ENCODE measurements around the gene MTX1. TPM values are rescaled to one million over a fixed set of nuclear protein-coding genes. Genes with fewer than 3 reads are reported as not detected.
"Not testable (repeated sequence)": the region's sequence is repeated elsewhere in the genome, so short reads cannot be mapped to it uniquely, and the experiment has no call there.

MTX1 gene
- total RNA-seq, 6 experiments from 2014 or later = 49.8 to 55.4 (median 51.5) TPM

DNA sequence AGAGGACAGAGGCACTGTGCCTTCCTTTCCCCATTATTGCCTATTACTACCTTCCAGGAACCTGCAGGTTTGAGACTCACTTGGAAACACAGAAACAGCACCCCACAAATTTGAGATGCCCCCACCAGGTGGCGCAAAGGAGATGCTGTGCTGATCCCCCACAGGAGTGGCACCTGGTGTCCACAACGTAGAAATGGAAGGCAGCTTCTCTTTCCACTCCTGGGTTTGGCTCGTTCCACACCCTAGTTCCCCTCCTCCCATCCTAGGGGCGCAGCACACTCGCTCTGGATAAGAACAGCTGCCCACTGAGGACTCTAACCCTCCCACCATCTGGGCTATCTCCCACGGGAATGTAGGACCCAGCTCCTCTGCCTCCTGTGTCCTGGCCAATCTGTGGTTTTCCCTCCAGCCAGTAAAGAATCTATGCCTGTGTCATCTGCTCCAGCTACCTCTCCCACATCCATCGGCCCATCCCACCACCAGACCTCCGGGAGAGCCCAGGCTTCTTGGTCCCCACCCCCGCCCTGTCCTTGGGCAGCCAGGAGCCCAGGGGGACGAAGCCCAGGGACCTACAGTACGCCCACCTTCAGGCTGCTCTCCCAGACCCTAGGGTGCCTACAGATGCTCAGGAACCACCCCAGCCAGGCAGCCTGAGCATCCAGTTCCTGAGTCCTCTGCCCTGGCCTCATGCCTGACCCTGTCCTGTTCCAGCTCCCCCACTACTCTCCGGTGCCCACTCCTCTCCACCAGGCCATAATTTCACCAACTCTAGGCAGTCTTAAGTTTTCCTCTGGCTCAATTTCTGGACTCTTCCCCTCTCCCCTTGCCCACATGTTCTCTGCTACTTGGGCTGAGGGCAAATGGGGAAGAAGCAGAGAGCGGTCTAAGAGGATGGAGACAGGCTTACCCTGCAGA is 1.3 kb upstream of the MTX1 start:
- peak; percentile 78 for DNase-seq
- TF ChIP-seq, protein P1, sequence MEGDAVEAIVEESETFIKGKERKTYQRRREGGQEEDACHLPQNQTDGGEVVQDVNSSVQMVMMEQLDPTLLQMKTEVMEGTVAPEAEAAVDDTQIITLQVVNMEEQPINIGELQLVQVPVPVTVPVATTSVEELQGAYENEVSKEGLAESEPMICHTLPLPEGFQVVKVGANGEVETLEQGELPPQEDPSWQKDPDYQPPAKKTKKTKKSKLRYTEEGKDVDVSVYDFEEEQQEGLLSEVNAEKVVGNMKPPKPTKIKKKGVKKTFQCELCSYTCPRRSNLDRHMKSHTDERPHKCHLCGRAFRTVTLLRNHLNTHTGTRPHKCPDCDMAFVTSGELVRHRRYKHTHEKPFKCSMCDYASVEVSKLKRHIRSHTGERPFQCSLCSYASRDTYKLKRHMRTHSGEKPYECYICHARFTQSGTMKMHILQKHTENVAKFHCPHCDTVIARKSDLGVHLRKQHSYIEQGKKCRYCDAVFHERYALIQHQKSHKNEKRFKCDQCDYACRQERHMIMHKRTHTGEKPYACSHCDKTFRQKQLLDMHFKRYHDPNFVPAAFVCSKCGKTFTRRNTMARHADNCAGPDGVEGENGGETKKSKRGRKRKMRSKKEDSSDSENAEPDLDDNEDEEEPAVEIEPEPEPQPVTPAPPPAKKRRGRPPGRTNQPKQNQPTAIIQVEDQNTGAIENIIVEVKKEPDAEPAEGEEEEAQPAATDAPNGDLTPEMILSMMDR (IDR thresholded peaks at IDR 0.05) = peak; percentile 94
- Mint-ChIP-seq H3K27ac (peak overlapping the region; percentile 99), H3K9me3 (no peaks in the 10 kb centered on the region), H3K4me3 (peak overlapping the region; percentile 94), H3K4me1 (ENCODE audit: low read depth) (peaks cover 35% of the 10 kb centered on the region), H3K36me3 (ENCODE audit: low read depth) (peaks cover 5% of the 10 kb centered on the region), H3K27me3 (ENCODE audit: insufficient read depth) (no peaks in the 10 kb centered on the region; the same call in 1 of the 2 replicates)

DNA sequence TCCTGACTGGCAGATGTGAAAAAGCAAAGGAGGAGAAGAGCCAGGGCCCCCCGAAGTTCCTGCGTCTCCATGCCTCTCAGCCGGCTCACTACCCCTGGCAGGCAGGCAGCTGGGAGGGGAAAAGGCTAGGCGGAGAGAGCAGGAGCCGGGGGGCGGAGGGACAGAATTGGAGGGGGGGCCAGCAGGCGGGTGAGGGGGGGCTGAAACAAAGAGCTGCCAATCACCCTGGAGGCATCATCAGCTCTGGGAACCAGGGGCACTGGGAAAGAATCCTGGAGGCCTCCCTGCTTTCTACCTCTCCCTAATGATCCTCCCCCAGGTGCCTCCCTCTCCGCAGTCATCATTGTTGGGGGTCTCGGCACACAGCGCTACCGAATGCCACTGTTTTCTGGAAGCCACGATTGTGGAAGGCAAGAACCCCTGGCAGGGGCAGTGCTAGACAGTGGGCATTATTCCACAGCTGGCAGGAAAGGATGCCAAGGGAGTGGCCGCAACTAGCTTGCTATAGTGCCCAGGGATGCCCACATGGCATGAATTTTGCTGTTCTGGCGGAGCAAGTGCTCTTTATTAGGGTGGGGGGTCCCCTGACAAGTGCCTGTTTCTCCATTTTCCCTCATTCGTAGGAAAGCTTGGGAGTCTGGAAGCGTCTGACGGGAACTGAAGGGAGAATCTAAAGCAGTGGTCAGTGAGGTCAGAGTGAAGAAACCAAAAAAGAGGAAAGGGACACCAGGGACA is 522 bp upstream of the MTX1 start, which contains the start of gene THBS3:
Gene THBS3 (minus strand): TSS at position 92 of the 735 bp plus-strand sequence. CDS start 21 bp downstream, at position 71.
- Mint-ChIP-seq H3K9me3 (no peaks in the 10 kb centered on the region), H3K4me3 (peak within 1 kb of the TSS; percentile 94), H3K4me1 (ENCODE audit: low read depth) (peaks cover 35% of the 10 kb centered on the region), H3K36me3 (ENCODE audit: low read depth) (peaks cover 5% of the 10 kb centered on the region), H3K27me3 (ENCODE audit: insufficient read depth) (no peaks in the 10 kb centered on the region; the same call in 1 of the 2 replicates), H3K27ac (peak within 1 kb of the TSS; percentile 99)
- no peak for DNase-seq
- TF ChIP-seq, protein P1 (IDR thresholded peaks at IDR 0.05) = no peak

DNA sequence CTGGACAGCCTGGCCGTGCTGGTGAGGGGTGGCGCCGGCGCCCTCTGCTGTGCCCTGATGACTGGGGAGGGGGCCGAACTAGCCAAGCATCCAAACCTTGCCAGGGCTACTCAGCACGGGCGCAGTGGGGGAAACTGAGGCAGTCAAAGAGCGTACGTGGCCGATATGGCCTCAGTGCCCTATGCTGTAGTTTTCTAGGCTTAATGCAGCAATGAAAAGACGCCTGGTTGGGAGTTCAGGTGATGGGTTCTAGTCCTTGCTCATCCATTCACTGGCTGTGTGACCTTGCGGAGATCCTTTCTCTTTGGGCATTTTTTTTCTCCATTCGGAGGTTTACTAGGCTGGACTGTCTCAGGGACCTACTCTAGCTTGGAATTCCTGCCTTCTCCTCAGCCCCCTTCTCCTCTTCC is 822 bp downstream of the MTX1 start:
- Mint-ChIP-seq H3K27me3 (ENCODE audit: insufficient read depth) (no peaks in the 10 kb centered on the region; the same call in 1 of the 2 replicates), H3K4me3 (peak overlapping the region; percentile 94), H3K4me1 (ENCODE audit: low read depth) (peaks cover 35% of the 10 kb centered on the region), H3K36me3 (ENCODE audit: low read depth) (peaks cover 4% of the 10 kb centered on the region; the same call in 1 of the 2 replicates), H3K9me3 (no peaks in the 10 kb centered on the region), H3K27ac (peak overlapping the region; percentile 99)
- no peak for DNase-seq
- TF ChIP-seq, protein P1 (IDR thresholded peaks at IDR 0.05) = no peak

DNA sequence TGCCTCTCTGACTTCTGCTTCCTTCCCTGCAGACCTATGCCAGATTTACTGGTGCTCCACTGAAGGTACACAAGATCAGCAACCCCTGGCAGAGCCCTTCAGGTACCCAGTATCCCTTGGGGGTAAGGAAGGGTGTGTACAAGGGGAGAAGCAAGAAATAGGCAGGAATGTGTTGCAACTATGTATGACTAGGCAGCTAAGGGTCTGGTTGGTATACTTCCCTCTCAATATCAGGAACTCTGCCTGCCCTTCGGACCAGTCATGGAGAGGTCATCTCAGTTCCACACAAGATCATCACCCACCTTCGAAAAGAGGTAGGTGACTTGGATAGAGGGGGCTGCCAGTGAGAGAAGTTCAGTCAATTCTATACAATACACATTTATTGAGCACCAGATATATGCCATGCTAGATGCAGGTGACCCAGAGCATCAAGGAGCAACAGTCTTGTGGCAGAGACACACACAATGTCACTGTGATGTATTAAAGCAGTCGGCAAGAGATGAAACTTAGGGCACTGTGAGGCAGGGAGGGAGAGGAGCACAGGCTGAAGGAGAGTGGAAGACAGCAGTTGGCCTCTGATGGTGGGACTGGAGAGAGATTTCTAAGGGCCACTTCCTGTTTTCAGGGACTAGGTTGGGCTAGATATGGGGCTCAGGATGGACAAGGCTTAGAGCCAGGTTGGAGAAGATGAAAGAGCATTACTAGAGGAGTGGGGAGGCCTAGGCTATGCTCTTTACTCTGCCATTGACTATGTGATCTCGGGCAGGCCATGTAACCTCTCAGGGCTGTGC is 2.0 kb downstream of the MTX1 start:
- Mint-ChIP-seq H3K27ac (peak overlapping the region; percentile 99), H3K9me3 (no peaks in the 10 kb centered on the region), H3K4me3 (peak overlapping the region; percentile 94; the same call in 1 of the 2 replicates), H3K36me3 (ENCODE audit: low read depth) (peaks cover 4% of the 10 kb centered on the region; the same call in 1 of the 2 replicates), H3K4me1 (ENCODE audit: low read depth) (peaks cover 35% of the 10 kb centered on the region), H3K27me3 (ENCODE audit: insufficient read depth) (no peaks in the 10 kb centered on the region; the same call in 1 of the 2 replicates)
- no peak for DNase-seq
- TF ChIP-seq, protein P1 (IDR thresholded peaks at IDR 0.05) = no peak

DNA sequence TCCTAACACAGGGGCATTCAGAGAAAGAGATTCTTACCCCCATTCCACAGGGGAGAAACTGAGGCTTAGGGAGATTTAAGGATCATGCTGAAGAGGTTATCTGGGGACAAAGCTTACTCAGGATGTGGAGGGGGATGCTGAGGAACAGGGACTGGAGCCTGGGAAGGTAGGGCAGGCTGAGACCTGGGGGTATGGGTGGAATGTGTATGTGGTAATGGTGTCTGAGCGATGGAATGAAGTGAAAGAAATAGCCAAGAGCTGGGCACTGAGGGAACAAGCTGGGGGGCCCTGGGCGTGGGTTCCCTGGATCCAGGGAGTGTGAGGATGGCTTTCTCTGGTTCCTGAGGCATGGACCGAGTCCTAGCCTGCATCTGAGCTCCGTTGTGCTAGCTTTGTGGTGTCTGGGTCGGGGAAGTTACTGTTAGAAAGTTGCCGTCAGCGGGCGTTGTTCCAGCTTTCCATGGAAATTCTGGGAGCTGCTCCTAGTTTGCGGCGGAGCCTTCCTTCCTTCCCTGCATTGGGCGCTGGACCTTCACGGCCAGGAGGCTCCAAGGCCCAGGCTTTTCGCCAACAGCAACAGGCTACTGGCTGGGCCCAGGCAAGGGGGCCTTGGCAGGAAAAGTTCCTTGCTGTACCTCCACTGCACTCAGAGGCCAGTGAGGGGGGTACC is 3.0 kb downstream of the MTX1 start:
- H3K4me3 Mint-ChIP-seq = not testable (repeated sequence)

DNA sequence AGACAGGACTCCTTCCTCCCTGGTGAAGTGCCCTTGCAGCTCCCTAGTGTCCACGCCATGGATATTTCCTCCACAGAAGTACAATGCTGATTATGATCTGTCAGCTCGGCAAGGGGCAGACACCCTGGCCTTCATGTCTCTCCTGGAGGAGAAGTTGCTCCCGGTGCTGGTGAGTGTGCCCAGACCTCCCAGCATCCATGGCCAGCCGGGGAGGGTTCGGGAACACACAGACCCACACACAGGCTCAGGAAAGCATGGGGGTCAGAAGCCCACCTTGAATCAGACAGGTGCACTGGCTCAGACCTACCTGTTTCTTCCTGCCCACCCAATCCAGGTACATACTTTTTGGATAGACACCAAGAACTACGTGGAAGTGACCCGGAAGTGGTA is 3.6 kb downstream of the MTX1 start:
- not testable (repeated sequence) for H3K9me3 Mint-ChIP-seq; H3K27me3 Mint-ChIP-seq (ENCODE audit: insufficient read depth); H3K27ac Mint-ChIP-seq; H3K4me3 Mint-ChIP-seq; H3K36me3 Mint-ChIP-seq (ENCODE audit: low read depth); DNase-seq
- peaks cover 29% of the 10 kb centered on the region for H3K4me1 Mint-ChIP-seq (ENCODE audit: low read depth)

More for the DNA sequence above, 3.0 kb downstream of the MTX1 start:
- H3K27ac Mint-ChIP-seq; H3K27me3 Mint-ChIP-seq (ENCODE audit: insufficient read depth); DNase-seq; H3K9me3 Mint-ChIP-seq; H3K36me3 Mint-ChIP-seq (ENCODE audit: low read depth): not testable (repeated sequence)
- peaks cover 34% of the 10 kb centered on the region for H3K4me1 Mint-ChIP-seq (ENCODE audit: low read depth)

DNA sequence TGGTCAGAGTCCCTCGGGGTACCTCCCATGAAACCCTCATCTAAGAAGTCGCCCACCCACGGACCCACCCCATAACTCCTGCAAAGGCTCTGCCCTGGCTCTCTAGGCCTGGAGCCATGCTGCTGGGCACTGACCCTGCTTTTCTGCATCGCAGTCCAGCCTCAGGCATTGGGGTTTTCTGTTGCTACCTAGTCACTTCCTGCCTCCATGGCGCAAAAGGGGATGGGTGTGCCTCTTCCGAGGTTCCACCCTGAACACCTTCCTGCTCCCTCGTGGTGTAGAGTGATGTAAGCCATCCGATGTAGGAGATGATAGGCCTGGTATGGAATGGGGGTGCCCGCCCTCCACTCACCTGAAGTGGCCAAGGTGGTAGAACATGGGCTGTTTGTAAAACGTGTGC is 6.2 kb downstream of the MTX1 start:
- H3K36me3 Mint-ChIP-seq (ENCODE audit: low read depth); H3K4me3 Mint-ChIP-seq; H3K27me3 Mint-ChIP-seq (ENCODE audit: insufficient read depth); H3K27ac Mint-ChIP-seq; H3K9me3 Mint-ChIP-seq; DNase-seq: not testable (repeated sequence)
- peaks cover 26% of the 10 kb centered on the region for H3K4me1 Mint-ChIP-seq (ENCODE audit: low read depth)

Measured in HFFc6 (cell line).